ENCODE results near the gene MBTD1.
"Not testable (repeated sequence)": the region's sequence is repeated elsewhere in the genome, so short reads cannot be mapped to it uniquely, and the experiment has no call there.

Gene MBTD1

GRCh38 chr17:51188271-51188833, 71.5 kb downstream of the MBTD1 start:
- Histone ChIP-seq H3K4me3 (ENCODE audit: low read length) (no peak overlapping the region), H3K27me3 (replicated peaks; ENCODE audit: control insufficient read depth, insufficient read depth, low read length) (no peaks in the 10 kb centered on the region), H3K9me3 (ENCODE audit: control insufficient read depth, low read length) (no peaks in the 10 kb centered on the region), H3K36me3 (ENCODE audit: control insufficient read depth, insufficient read depth, low read length, severe bottlenecking) (peaks cover 68% of the 10 kb centered on the region), H3K4me1 (ENCODE audit: control insufficient read depth, insufficient read depth, low read length) (peaks cover 5% of the 10 kb centered on the region), H3K9ac (ENCODE audit: low read length) (no peak overlapping the region)
- no peak for DNase-seq (ENCODE audit: low read depth)

- Histone ChIP-seq H3K36me3 (ENCODE audit: control insufficient read depth, insufficient read depth, low read length, severe bottlenecking) (peaks cover 62% of the 10 kb centered on the region), H3K27me3 (replicated peaks; ENCODE audit: control insufficient read depth, insufficient read depth, low read length) (no peaks in the 10 kb centered on the region), H3K9ac (ENCODE audit: low read length) (no peak overlapping the region), H3K4me3 (ENCODE audit: low read length) (no peak overlapping the region), H3K9me3 (ENCODE audit: control insufficient read depth, low read length) (no peaks in the 10 kb centered on the region), H3K4me1 (ENCODE audit: control insufficient read depth, insufficient read depth, low read length) (peaks cover 5% of the 10 kb centered on the region)
- no peak for DNase-seq (ENCODE audit: low read depth)
These were observed 74.0 kb downstream of the MBTD1 start for GRCh38 chr17:51185763-51186332.

GRCh38 chr17:51184124-51184523, 75.7 kb downstream of the MBTD1 start:
- Histone ChIP-seq H3K9ac (ENCODE audit: low read length) (no peak overlapping the region), H3K36me3 (ENCODE audit: control insufficient read depth, insufficient read depth, low read length, severe bottlenecking) (peaks cover 54% of the 10 kb centered on the region), H3K4me1 (ENCODE audit: control insufficient read depth, insufficient read depth, low read length) (peaks cover 9% of the 10 kb centered on the region), H3K4me3 (ENCODE audit: low read length) (no peak overlapping the region), H3K9me3 (ENCODE audit: control insufficient read depth, low read length) (no peaks in the 10 kb centered on the region), H3K27me3 (replicated peaks; ENCODE audit: control insufficient read depth, insufficient read depth, low read length) (no peaks in the 10 kb centered on the region)
- no peak for DNase-seq (ENCODE audit: low read depth)

- Histone ChIP-seq H3K9me3 (ENCODE audit: control insufficient read depth, low read length) (no peaks in the 10 kb centered on the region), H3K9ac (ENCODE audit: low read length) (no peak overlapping the region), H3K4me1 (ENCODE audit: control insufficient read depth, insufficient read depth, low read length) (peaks cover 11% of the 10 kb centered on the region), H3K4me3 (ENCODE audit: low read length) (no peak overlapping the region), H3K27me3 (replicated peaks; ENCODE audit: control insufficient read depth, insufficient read depth, low read length) (no peaks in the 10 kb centered on the region), H3K36me3 (ENCODE audit: control insufficient read depth, insufficient read depth, low read length, severe bottlenecking) (peaks cover 45% of the 10 kb centered on the region)
- DNase-seq (ENCODE audit: low read depth), result no peak
These were observed 79.4 kb downstream of the MBTD1 start for GRCh38 chr17:51180486-51180885.

GRCh38 chr17:51172030-51172429, 87.8 kb downstream of the MBTD1 start:
- H3K36me3 ChIP-seq (ENCODE audit: control insufficient read depth, insufficient read depth, low read length, severe bottlenecking), result peaks cover 68% of the 10 kb centered on the region

GRCh38 chr17:51170736-51171135, 89.1 kb downstream of the MBTD1 start:
- peaks cover 66% of the 10 kb centered on the region for H3K36me3 ChIP-seq (ENCODE audit: control insufficient read depth, insufficient read depth, low read length, severe bottlenecking)
- no peak for DNase-seq (ENCODE audit: low read depth)
- no peak overlapping the region for H3K4me3 ChIP-seq (ENCODE audit: low read length)
- no peaks in the 10 kb centered on the region for H3K27me3 ChIP-seq (replicated peaks; ENCODE audit: control insufficient read depth, insufficient read depth, low read length)
- H3K9me3 ChIP-seq (ENCODE audit: control insufficient read depth, low read length), result no peaks in the 10 kb centered on the region
- H3K4me1 ChIP-seq (ENCODE audit: control insufficient read depth, insufficient read depth, low read length), result peaks cover 13% of the 10 kb centered on the region
- H3K9ac ChIP-seq (ENCODE audit: low read length), result no peak overlapping the region

More at GRCh38 chr17:51172030-51172429, 87.8 kb downstream of the MBTD1 start:
- H3K9me3 ChIP-seq (ENCODE audit: control insufficient read depth, low read length); DNase-seq (ENCODE audit: low read depth); H3K4me3 ChIP-seq (ENCODE audit: low read length); H3K27me3 ChIP-seq (replicated peaks; ENCODE audit: control insufficient read depth, insufficient read depth, low read length); H3K9ac ChIP-seq (ENCODE audit: low read length); H3K4me1 ChIP-seq (ENCODE audit: control insufficient read depth, insufficient read depth, low read length): not testable (repeated sequence)

- no peak for DNase-seq (ENCODE audit: low read depth)
- Histone ChIP-seq H3K9me3 (ENCODE audit: control insufficient read depth, low read length) (no peaks in the 10 kb centered on the region), H3K27me3 (replicated peaks; ENCODE audit: control insufficient read depth, insufficient read depth, low read length) (no peaks in the 10 kb centered on the region), H3K4me1 (ENCODE audit: control insufficient read depth, insufficient read depth, low read length) (peaks cover 16% of the 10 kb centered on the region), H3K36me3 (ENCODE audit: control insufficient read depth, insufficient read depth, low read length, severe bottlenecking) (peaks cover 60% of the 10 kb centered on the region), H3K9ac (ENCODE audit: low read length) (no peak overlapping the region), H3K4me3 (ENCODE audit: low read length) (no peak overlapping the region)
These were observed 90.5 kb downstream of the MBTD1 start for GRCh38 chr17:51169340-51169739.

GRCh38 chr17:51166987-51167931, 92.6 kb downstream of the MBTD1 start:
- H3K9ac ChIP-seq (ENCODE audit: low read length), result peak overlapping the region; percentile 95
- peaks cover 54% of the 10 kb centered on the region for H3K36me3 ChIP-seq (ENCODE audit: control insufficient read depth, insufficient read depth, low read length, severe bottlenecking)
- peak; percentile 82 for DNase-seq (ENCODE audit: low read depth)
- H3K27me3 ChIP-seq (replicated peaks; ENCODE audit: control insufficient read depth, insufficient read depth, low read length), result no peaks in the 10 kb centered on the region
- peaks cover 16% of the 10 kb centered on the region for H3K4me1 ChIP-seq (ENCODE audit: control insufficient read depth, insufficient read depth, low read length)
- H3K4me3 ChIP-seq (ENCODE audit: low read length), result peak overlapping the region; percentile 94
- no peaks in the 10 kb centered on the region for H3K9me3 ChIP-seq (ENCODE audit: control insufficient read depth, low read length)

- Histone ChIP-seq H3K9ac (ENCODE audit: low read length) (peak within 1 kb of the TSS; percentile 95), H3K36me3 (ENCODE audit: control insufficient read depth, insufficient read depth, low read length, severe bottlenecking) (peaks cover 55% of the 10 kb centered on the region), H3K27me3 (replicated peaks; ENCODE audit: control insufficient read depth, insufficient read depth, low read length) (no peaks in the 10 kb centered on the region), H3K9me3 (ENCODE audit: control insufficient read depth, low read length) (no peaks in the 10 kb centered on the region), H3K4me1 (ENCODE audit: control insufficient read depth, insufficient read depth, low read length) (peaks cover 16% of the 10 kb centered on the region), H3K4me3 (ENCODE audit: low read length) (peak within 1 kb of the TSS; percentile 94)
- DNase-seq (ENCODE audit: low read depth), result peak; percentile 95
These were observed 93.5 kb downstream of the MBTD1 start, which contains the start of gene NME2 for GRCh38 chr17:51166198-51166986. Gene NME2, plus strand, starts transcription at chr17:51166411. Its CDS starts 420 bp downstream, at chr17:51166831.

- Histone ChIP-seq H3K36me3 (ENCODE audit: control insufficient read depth, insufficient read depth, low read length, severe bottlenecking) (peaks cover 55% of the 10 kb centered on the region), H3K4me3 (ENCODE audit: low read length) (peak overlapping the region; percentile 94), H3K4me1 (ENCODE audit: control insufficient read depth, insufficient read depth, low read length) (peaks cover 16% of the 10 kb centered on the region), H3K9me3 (ENCODE audit: control insufficient read depth, low read length) (no peaks in the 10 kb centered on the region), H3K9ac (ENCODE audit: low read length) (peak overlapping the region; percentile 95), H3K27me3 (replicated peaks; ENCODE audit: control insufficient read depth, insufficient read depth, low read length) (no peaks in the 10 kb centered on the region)
- no peak for DNase-seq (ENCODE audit: low read depth)
These were observed 94.1 kb downstream of the MBTD1 start for GRCh38 chr17:51165680-51166197.

Measured in adipocyte (in vitro differentiated cells).